GM19351 (cell line): ENCODE results near the gene TENM4.

Experiments used
- ATAC-seq: cut with Tn5 transposase; IDR thresholded peaks from one replicate; pipeline ENCODE4 v1.9.1; 2021; ENCODE audit warnings: mild to moderate bottlenecking, moderate library complexity; ENCODE audit not compliant: unreplicated experiment

Gene TENM4

GRCh38 chr11:79312617-79313529, 128.0 kb downstream of the TENM4 start:
- ATAC-seq, result no peak

GRCh38 chr11:79311461-79311860, 129.4 kb downstream of the TENM4 start:
- ATAC-seq, result no peak

- no peak for ATAC-seq
These were observed 131.4 kb downstream of the TENM4 start for GRCh38 chr11:79309407-79309806.

GRCh38 chr11:79308429-79308828, 132.4 kb downstream of the TENM4 start:
- ATAC-seq, result no peak

- ATAC-seq, result no peak
These were observed 136.1 kb downstream of the TENM4 start for GRCh38 chr11:79304599-79305212.

GRCh38 chr11:79296141-79296540, 144.7 kb downstream of the TENM4 start:
- ATAC-seq, result no peak

GRCh38 chr11:79294845-79295731, 145.7 kb downstream of the TENM4 start:
- no peak for ATAC-seq

- no peak for ATAC-seq
These were observed 148.9 kb downstream of the TENM4 start for GRCh38 chr11:79291948-79292347.

GRCh38 chr11:79290761-79291160, 150.1 kb downstream of the TENM4 start:
- ATAC-seq, result no peak

GRCh38 chr11:79287952-79288351, 152.9 kb downstream of the TENM4 start:
- ATAC-seq, result no peak

GRCh38 chr11:79285756-79286155, 155.1 kb downstream of the TENM4 start:
- ATAC-seq, result no peak

GRCh38 chr11:79276736-79277325, 164.0 kb downstream of the TENM4 start:
- ATAC-seq, result no peak

GRCh38 chr11:79274636-79275331, 166.0 kb downstream of the TENM4 start:
- no peak for ATAC-seq

- ATAC-seq, result no peak
These were observed 167.0 kb downstream of the TENM4 start for GRCh38 chr11:79273781-79274180.

GRCh38 chr11:79269611-79270307, 171.1 kb downstream of the TENM4 start:
- ATAC-seq, result no peak

- no peak for ATAC-seq
These were observed 174.4 kb downstream of the TENM4 start for GRCh38 chr11:79266396-79266795.

- ATAC-seq, result no peak
These were observed 175.0 kb downstream of the TENM4 start for GRCh38 chr11:79265756-79266322.

GRCh38 chr11:79264284-79264683, 176.5 kb downstream of the TENM4 start:
- no peak for ATAC-seq

- ATAC-seq, result no peak
These were observed 177.8 kb downstream of the TENM4 start for GRCh38 chr11:79263001-79263400.
